Measurements from ENCODE around the gene TNFRSF17. TPM values are rescaled to one million over a fixed set of nuclear protein-coding genes. Genes with fewer than 3 reads are reported as not detected.

TNFRSF17 gene
- total RNA-seq, 1 experiment from 2014 or later = not detected

DNA sequence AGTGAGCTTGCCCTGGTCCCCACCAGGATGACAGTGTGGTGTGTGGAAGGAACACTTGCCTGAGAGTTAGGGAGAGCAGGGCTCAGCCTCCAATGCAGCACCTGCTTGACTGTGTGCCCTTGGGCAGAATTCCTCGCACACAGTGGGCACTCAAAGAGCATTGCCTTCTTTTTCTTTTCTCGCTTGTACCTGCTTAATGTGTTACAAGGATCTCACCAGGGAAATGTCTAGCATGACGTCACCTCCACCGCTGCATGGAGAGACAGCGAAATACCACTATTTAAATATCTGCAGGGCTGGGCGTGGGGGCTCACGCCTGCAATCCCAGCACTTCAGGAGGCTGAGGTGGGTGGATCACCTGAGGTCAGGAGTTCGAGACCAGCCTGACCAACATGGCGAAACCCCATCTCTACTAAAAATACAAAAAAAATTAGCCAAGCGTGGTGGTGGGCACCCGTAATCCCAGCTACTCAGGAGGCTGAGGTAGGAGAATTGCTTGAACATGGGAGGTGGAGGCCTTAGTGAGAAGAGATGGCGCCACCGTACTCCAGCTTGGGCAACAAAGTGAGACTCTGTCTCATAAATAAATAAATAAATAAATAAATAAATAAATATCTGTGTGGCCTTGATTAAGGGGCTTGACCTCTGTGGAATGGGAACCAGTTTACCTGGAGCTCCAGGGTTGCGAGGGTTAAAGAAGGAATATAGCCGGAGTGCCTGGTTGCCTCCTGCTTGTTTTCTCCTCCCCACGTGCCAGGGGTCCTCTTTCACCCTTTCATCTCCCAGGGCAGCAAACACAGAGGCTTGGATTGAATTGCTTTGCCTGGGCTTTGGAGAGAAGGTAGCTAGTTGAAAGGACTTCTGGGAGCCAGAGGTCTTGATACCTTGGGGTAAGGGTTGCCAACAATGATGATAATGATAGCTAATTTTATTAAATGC lies 27.8 kb downstream of the TNFRSF17 start:
- Histone ChIP-seq H3K4me2 (no peak overlapping the region), H3K36me3 (ENCODE audit: low read depth) (no peaks in the 10 kb centered on the region), H3K4me1 (replicated peaks; ENCODE audit: insufficient read depth) (no peaks in the 10 kb centered on the region), H3K9me3 (ENCODE audit: insufficient read depth, low read depth) (no peaks in the 10 kb centered on the region; the same call in 1 of the 2 replicates), H3K27ac (no peak overlapping the region), H3K79me2 (ENCODE audit: low read depth) (no peaks in the 10 kb centered on the region), H3K9me2 (ENCODE audit: insufficient read depth) (no peaks in the 10 kb centered on the region), H3K27me3 (ENCODE audit: insufficient read depth, low read depth) (no peaks in the 10 kb centered on the region), H4K20me1 (ENCODE audit: insufficient read depth) (no peaks in the 10 kb centered on the region), H3F3A (ENCODE audit: insufficient read depth, low read depth) (no peaks in the 10 kb centered on the region), H2AFZ (no peak overlapping the region), H3K4me3 (no peak overlapping the region)
- no TSS peak for BruUV-seq (replicated peaks)
- TF ChIP-seq EZH2 (IDR thresholded peaks at IDR 0.05; ENCODE audit: low read depth) = no peak
- TF ChIP-seq, protein P1, sequence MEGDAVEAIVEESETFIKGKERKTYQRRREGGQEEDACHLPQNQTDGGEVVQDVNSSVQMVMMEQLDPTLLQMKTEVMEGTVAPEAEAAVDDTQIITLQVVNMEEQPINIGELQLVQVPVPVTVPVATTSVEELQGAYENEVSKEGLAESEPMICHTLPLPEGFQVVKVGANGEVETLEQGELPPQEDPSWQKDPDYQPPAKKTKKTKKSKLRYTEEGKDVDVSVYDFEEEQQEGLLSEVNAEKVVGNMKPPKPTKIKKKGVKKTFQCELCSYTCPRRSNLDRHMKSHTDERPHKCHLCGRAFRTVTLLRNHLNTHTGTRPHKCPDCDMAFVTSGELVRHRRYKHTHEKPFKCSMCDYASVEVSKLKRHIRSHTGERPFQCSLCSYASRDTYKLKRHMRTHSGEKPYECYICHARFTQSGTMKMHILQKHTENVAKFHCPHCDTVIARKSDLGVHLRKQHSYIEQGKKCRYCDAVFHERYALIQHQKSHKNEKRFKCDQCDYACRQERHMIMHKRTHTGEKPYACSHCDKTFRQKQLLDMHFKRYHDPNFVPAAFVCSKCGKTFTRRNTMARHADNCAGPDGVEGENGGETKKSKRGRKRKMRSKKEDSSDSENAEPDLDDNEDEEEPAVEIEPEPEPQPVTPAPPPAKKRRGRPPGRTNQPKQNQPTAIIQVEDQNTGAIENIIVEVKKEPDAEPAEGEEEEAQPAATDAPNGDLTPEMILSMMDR (conservative IDR thresholded peaks at IDR 0.05) = no peak
- POLR2A ChIA-PET (ENCODE audit: unreplicated experiment) = no interaction called here
- no peak for DNase-seq
- intact Hi-C loops (cut with micrococcal nuclease; ENCODE audit: unreplicated experiment) = no loop called here
- CTCF ChIA-PET = no interaction called here

DNA sequence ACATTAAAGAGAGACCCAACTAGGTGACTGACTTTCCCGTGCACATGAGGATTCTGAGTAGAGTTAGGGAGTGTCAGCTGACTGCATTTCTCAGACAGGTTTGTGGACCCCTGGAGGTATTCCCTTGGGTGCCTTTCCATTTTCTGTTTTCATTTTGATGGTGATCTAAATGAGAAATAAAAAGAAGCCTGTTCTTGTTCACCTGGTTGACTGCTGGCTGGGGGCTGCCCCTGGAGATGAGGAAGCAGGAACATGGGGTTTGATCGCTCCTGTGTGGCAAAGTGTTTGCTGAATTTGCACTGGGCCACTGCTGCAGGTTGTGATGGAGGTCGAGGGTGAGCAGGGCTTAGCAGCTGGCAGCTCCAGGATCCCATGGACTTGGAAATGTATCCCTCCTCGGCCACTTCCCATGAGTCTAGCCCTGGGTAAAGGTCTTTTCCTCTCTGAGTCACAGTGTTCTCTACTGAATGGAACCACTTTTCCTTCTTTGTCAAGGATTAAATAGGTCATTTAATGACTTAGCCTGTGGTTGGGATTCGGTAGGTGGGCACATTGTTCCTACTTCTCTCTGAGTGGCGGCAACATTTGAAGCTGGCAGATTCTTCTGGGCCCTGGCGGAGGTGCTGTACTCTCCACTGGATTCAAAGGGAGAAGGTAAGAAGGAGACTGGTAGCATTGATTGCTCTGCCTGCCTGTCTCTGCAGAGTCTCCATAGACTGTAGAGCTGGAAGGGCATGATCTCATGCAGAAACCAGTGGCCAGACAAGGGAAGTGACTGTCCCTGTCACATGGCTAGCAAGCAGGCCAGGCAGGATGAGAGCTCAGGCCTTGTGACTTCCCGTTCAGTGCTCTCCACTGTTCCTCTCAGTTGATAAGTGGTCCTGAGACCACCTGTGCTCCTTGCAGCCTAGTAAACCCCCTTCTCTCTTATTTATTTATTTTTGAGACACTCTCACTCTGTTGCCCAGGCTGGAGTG lies 29.4 kb downstream of the TNFRSF17 start:
- Histone ChIP-seq H2AFZ (no peak overlapping the region), H3K9me2 (ENCODE audit: insufficient read depth) (no peaks in the 10 kb centered on the region), H3K36me3 (ENCODE audit: low read depth) (no peaks in the 10 kb centered on the region), H3K79me2 (ENCODE audit: low read depth) (no peaks in the 10 kb centered on the region), H3K9me3 (ENCODE audit: insufficient read depth, low read depth) (no peaks in the 10 kb centered on the region; the same call in 1 of the 2 replicates), H3K27ac (no peak overlapping the region), H3K27me3 (ENCODE audit: insufficient read depth, low read depth) (no peaks in the 10 kb centered on the region), H3K4me3 (no peak overlapping the region), H3K4me2 (no peak overlapping the region), H3K4me1 (replicated peaks; ENCODE audit: insufficient read depth) (no peaks in the 10 kb centered on the region), H3F3A (ENCODE audit: insufficient read depth, low read depth) (no peaks in the 10 kb centered on the region), H4K20me1 (ENCODE audit: insufficient read depth) (no peaks in the 10 kb centered on the region)
- intact Hi-C loops (cut with micrococcal nuclease; ENCODE audit: unreplicated experiment) = no loop called here
- no peak for TF ChIP-seq EZH2 (IDR thresholded peaks at IDR 0.05; ENCODE audit: low read depth)
- TF ChIP-seq, protein P1 (conservative IDR thresholded peaks at IDR 0.05) = no peak
- ChIA-PET POLR2A (ENCODE audit: unreplicated experiment) (interaction anchor here (0.8 kb wide), 1 partner anchor 25 kb away, joined by 49 read pairs; no protein-coding TSS in a partner anchor), CTCF (interaction anchor here (0.6 kb wide), 1 partner anchor 12 kb away, joined by 3 read pairs; no protein-coding TSS in a partner anchor)
- no peak for DNase-seq
- BruUV-seq (replicated peaks) = no TSS peak
